Measurements from ENCODE around the gene MESP2.

- TF ChIP-seq CTCF (IDR thresholded peaks at IDR 0.05): no peak
- no peak for TF ChIP-seq EP300 (IDR thresholded peaks at IDR 0.05; ENCODE audit: borderline replicate concordance in 1 of 2, low read depth in 1 of 2, low read length in 1 of 2)
- no peak for TF ChIP-seq REST (IDR thresholded peaks at IDR 0.05; ENCODE audit: low read depth, low read length)
- TF ChIP-seq EZH2phosphoT487 (IDR thresholded peaks at IDR 0.05; ENCODE audit: borderline replicate concordance, low read depth): no peak
- TF ChIP-seq CHD2 (IDR thresholded peaks at IDR 0.05; ENCODE audit: low read length, partially characterized antibody): no peak
- no peak for TF ChIP-seq RCOR1 (IDR thresholded peaks at IDR 0.05; ENCODE audit: low read length)
- TF ChIP-seq SIN3A (IDR thresholded peaks at IDR 0.05; ENCODE audit: borderline replicate concordance, low read depth, low read length): no peak
- no peak for TF ChIP-seq TCF12 (IDR thresholded peaks at IDR 0.05)
Measured at GRCh38 chr15:89778861-89779260, 2.7 kb downstream of the MESP2 start.

All from SK-N-SH (cell line).